Measurements from ENCODE around the gene UBR2.

- TF ChIP-seq, protein P1, sequence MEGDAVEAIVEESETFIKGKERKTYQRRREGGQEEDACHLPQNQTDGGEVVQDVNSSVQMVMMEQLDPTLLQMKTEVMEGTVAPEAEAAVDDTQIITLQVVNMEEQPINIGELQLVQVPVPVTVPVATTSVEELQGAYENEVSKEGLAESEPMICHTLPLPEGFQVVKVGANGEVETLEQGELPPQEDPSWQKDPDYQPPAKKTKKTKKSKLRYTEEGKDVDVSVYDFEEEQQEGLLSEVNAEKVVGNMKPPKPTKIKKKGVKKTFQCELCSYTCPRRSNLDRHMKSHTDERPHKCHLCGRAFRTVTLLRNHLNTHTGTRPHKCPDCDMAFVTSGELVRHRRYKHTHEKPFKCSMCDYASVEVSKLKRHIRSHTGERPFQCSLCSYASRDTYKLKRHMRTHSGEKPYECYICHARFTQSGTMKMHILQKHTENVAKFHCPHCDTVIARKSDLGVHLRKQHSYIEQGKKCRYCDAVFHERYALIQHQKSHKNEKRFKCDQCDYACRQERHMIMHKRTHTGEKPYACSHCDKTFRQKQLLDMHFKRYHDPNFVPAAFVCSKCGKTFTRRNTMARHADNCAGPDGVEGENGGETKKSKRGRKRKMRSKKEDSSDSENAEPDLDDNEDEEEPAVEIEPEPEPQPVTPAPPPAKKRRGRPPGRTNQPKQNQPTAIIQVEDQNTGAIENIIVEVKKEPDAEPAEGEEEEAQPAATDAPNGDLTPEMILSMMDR (IDR thresholded peaks at IDR 0.05) = no peak
- no peak for TF ChIP-seq EP300 (IDR thresholded peaks at IDR 0.05)
These were observed 127.0 kb downstream of the UBR2 start for GRCh38 chr6:42690872-42691271.

Measured in ovary (tissue), 3 donors.